SK-N-SH treated with all-trans-retinoic acid at 6 μM for 48 hours (cell line): ENCODE data around the gene ARHGAP33.

Experiments
- ATAC-seq: fragments of 200-7000 bp; cut with Tn5 transposase; 3 replicates; pipeline ENCODE4 v1.9.1; 2020; ENCODE audit warnings: mild to moderate bottlenecking, moderate library complexity
- ARNTL ChIP-seq: fragments of 450-650 bp; formaldehyde crosslinking; IDR thresholded peaks from 2 replicates; pipeline ENCODE4 v1.5.0; 2020; ENCODE audit warnings: low read depth, mild to moderate bottlenecking, moderate library complexity, borderline replicate concordance
- BACH2 ChIP-seq: fragments of 250-450 bp; sonication (Bioruptor Pico); IDR thresholded peaks from 2 replicates; pipeline ENCODE4 v1.9.0; 2021; ENCODE audit warnings: mild to moderate bottlenecking, borderline replicate concordance
- CSDC2 ChIP-seq: fragments of 250-450 bp; sonication (Bioruptor Pico); IDR thresholded peaks from 2 replicates; pipeline ENCODE4 v1.5.0; 2020; ENCODE audit warnings: mild to moderate bottlenecking, moderate library complexity
- ESRRG ChIP-seq: fragments of 250-450 bp; sonication (Bioruptor Pico); IDR thresholded peaks from 2 replicates; pipeline ENCODE4 v1.6.1; 2021; ENCODE audit warnings: mild to moderate bottlenecking
- GLIS3 ChIP-seq: fragments of 250-450 bp; sonication (Bioruptor Pico); IDR thresholded peaks from 2 replicates; pipeline ENCODE4 v1.5.0; 2020; ENCODE audit warnings: mild to moderate bottlenecking, moderate library complexity
- ISL1 ChIP-seq: fragments of 250-450 bp; sonication (Bioruptor Pico); IDR thresholded peaks from 2 replicates; pipeline ENCODE4 v2.1.2; 2022; ENCODE audit warnings: mild to moderate bottlenecking, moderate library complexity
- OSR1 ChIP-seq: fragments of 250-450 bp; sonication (Bioruptor Pico); IDR thresholded peaks from 2 replicates; pipeline ENCODE4 v1.8.0; 2022; ENCODE audit warnings: moderate library complexity, mild to moderate bottlenecking, inconsistent platforms
- PPARA ChIP-seq: fragments of 250-450 bp; sonication (Bioruptor Pico); IDR thresholded peaks from 2 replicates; pipeline ENCODE4 v1.5.0; 2020; ENCODE audit warnings: mild to moderate bottlenecking, borderline replicate concordance
- RARB ChIP-seq: fragments of 250-450 bp; sonication (Bioruptor Pico); IDR thresholded peaks from 2 replicates; pipeline ENCODE4 v1.8.0; 2021; ENCODE audit warnings: mild to moderate bottlenecking, moderate library complexity
- SNAI2 ChIP-seq: fragments of 250-450 bp; sonication (Bioruptor Pico); IDR thresholded peaks from 2 replicates; pipeline ENCODE4 v1.5.0; 2020; ENCODE audit warnings: mild to moderate bottlenecking, moderate library complexity
- TCF4 ChIP-seq: fragments of 250-450 bp; sonication (Bioruptor Pico); IDR thresholded peaks from 2 replicates; pipeline ENCODE4 v1.8.0; 2021; ENCODE audit warnings: mild to moderate bottlenecking, moderate library complexity, borderline replicate concordance
- ZC3H10 ChIP-seq: fragments of 250-450 bp; sonication (Bioruptor Pico); IDR thresholded peaks from 2 replicates; pipeline ENCODE4 v1.5.1; 2021; ENCODE audit warnings: mild to moderate bottlenecking, moderate library complexity
- ZFP3 ChIP-seq: fragments of 250-450 bp; sonication (Bioruptor Pico); IDR thresholded peaks from 2 replicates; pipeline ENCODE4 v1.5.0; 2020; ENCODE audit warnings: mild to moderate bottlenecking, moderate library complexity
- ZFP30 ChIP-seq: fragments of 450-650 bp; formaldehyde crosslinking; IDR thresholded peaks from 2 replicates; pipeline ENCODE4 v1.5.0; 2022; ENCODE audit warnings: mild to moderate bottlenecking, moderate library complexity
- ZNF565 ChIP-seq: fragments of 450-650 bp; formaldehyde crosslinking; conservative IDR thresholded peaks from 2 replicates; pipeline ENCODE4 v1.5.0; 2020; ENCODE audit warnings: low read depth, mild to moderate bottlenecking, moderate library complexity
- ZNF70 ChIP-seq: fragments of 450-650 bp; formaldehyde crosslinking; IDR thresholded peaks from 2 replicates; pipeline ENCODE4 v1.5.0; 2020; ENCODE audit warnings: mild to moderate bottlenecking, moderate library complexity
- ZNF8 ChIP-seq: fragments of 450-650 bp; formaldehyde crosslinking; IDR thresholded peaks from 2 replicates; pipeline ENCODE4 v1.5.0; 2020; ENCODE audit warnings: mild to moderate bottlenecking, moderate library complexity
- TF ChIP-seq, protein P1 (sequence below): fragments of 250-450 bp; sonication (Bioruptor Pico); IDR thresholded peaks from 2 replicates; pipeline ENCODE4 v1.8.0; 2021; ENCODE audit warnings: low read depth, mild to moderate bottlenecking, moderate library complexity, borderline replicate concordance
- TF ChIP-seq, protein P2 (sequence below): fragments of 250-450 bp; sonication (Bioruptor Pico); IDR thresholded peaks from 2 replicates; pipeline ENCODE4 v1.5.1; 2020; ENCODE audit warnings: low read depth, mild to moderate bottlenecking, moderate library complexity
- TF ChIP-seq, protein P3 (sequence below): fragments of 250-450 bp; sonication (Bioruptor Pico); IDR thresholded peaks from 2 replicates; pipeline ENCODE4 v1.8.0; 2020; ENCODE audit warnings: mild to moderate bottlenecking, moderate library complexity, borderline replicate concordance
- TF ChIP-seq, protein P4 (sequence below): fragments of 250-450 bp; sonication (Bioruptor Pico); IDR thresholded peaks from 2 replicates; pipeline ENCODE4 v1.5.1; 2021; ENCODE audit warnings: mild to moderate bottlenecking, moderate library complexity
- TF ChIP-seq, protein P5 (sequence below): fragments of 250-450 bp; sonication (Bioruptor Pico); IDR thresholded peaks from 2 replicates; pipeline ENCODE4 v1.5.0; 2020; ENCODE audit warnings: mild to moderate bottlenecking, moderate library complexity

The ARHGAP33 gene

DNA sequence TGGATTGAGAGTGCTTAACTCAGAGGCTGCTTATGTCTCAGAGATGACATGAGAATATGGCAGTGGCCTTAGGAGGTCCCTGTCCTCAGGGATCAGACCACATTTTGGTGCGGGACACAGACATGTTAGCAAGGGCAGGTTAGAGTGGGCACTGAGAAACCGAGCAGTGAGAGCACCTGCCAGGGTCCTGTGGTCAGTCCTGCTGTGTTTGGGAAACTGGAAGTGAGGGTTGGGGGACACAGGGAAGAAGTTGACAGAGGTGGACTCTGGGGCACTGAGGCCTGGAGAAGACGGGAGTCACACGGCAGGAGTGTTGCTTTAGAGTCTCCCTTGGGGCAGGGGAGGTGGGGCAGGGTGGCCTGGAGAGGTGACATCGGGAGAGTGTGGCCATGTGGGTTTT is 40.5 kb upstream of the ARHGAP33 start (continued):
- TF ChIP-seq, protein P1, sequence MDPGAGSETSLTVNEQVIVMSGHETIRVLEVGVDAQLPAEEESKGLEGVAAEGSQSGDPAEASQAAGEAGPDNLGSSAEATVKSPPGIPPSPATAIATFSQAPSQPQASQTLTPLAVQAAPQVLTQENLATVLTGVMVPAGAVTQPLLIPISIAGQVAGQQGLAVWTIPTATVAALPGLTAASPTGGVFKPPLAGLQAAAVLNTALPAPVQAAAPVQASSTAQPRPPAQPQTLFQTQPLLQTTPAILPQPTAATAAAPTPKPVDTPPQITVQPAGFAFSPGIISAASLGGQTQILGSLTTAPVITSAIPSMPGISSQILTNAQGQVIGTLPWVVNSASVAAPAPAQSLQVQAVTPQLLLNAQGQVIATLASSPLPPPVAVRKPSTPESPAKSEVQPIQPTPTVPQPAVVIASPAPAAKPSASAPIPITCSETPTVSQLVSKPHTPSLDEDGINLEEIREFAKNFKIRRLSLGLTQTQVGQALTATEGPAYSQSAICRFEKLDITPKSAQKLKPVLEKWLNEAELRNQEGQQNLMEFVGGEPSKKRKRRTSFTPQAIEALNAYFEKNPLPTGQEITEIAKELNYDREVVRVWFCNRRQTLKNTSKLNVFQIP (CRISPR knock-in tag), result no peak
- TF ChIP-seq SNAI2 (no peak), ARNTL (no peak), ZNF8 (no peak), OSR1 (no peak), ZNF70 (CRISPR knock-in tag) (no peak), CSDC2 (CRISPR knock-in tag) (no peak), ZC3H10 (CRISPR knock-in tag) (no peak), ZNF565 (CRISPR knock-in tag) (no peak), ESRRG (CRISPR knock-in tag) (no peak)
- TF ChIP-seq, protein P2, sequence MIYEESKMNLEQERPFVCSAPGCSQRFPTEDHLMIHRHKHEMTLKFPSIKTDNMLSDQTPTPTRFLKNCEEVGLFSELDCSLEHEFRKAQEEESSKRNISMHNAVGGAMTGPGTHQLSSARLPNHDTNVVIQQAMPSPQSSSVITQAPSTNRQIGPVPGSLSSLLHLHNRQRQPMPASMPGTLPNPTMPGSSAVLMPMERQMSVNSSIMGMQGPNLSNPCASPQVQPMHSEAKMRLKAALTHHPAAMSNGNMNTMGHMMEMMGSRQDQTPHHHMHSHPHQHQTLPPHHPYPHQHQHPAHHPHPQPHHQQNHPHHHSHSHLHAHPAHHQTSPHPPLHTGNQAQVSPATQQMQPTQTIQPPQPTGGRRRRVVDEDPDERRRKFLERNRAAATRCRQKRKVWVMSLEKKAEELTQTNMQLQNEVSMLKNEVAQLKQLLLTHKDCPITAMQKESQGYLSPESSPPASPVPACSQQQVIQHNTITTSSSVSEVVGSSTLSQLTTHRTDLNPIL (CRISPR knock-in tag), result no peak
- TF ChIP-seq, protein P3, sequence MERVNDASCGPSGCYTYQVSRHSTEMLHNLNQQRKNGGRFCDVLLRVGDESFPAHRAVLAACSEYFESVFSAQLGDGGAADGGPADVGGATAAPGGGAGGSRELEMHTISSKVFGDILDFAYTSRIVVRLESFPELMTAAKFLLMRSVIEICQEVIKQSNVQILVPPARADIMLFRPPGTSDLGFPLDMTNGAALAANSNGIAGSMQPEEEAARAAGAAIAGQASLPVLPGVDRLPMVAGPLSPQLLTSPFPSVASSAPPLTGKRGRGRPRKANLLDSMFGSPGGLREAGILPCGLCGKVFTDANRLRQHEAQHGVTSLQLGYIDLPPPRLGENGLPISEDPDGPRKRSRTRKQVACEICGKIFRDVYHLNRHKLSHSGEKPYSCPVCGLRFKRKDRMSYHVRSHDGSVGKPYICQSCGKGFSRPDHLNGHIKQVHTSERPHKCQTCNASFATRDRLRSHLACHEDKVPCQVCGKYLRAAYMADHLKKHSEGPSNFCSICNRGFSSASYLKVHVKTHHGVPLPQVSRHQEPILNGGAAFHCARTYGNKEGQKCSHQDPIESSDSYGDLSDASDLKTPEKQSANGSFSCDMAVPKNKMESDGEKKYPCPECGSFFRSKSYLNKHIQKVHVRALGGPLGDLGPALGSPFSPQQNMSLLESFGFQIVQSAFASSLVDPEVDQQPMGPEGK, result no peak

DNA sequence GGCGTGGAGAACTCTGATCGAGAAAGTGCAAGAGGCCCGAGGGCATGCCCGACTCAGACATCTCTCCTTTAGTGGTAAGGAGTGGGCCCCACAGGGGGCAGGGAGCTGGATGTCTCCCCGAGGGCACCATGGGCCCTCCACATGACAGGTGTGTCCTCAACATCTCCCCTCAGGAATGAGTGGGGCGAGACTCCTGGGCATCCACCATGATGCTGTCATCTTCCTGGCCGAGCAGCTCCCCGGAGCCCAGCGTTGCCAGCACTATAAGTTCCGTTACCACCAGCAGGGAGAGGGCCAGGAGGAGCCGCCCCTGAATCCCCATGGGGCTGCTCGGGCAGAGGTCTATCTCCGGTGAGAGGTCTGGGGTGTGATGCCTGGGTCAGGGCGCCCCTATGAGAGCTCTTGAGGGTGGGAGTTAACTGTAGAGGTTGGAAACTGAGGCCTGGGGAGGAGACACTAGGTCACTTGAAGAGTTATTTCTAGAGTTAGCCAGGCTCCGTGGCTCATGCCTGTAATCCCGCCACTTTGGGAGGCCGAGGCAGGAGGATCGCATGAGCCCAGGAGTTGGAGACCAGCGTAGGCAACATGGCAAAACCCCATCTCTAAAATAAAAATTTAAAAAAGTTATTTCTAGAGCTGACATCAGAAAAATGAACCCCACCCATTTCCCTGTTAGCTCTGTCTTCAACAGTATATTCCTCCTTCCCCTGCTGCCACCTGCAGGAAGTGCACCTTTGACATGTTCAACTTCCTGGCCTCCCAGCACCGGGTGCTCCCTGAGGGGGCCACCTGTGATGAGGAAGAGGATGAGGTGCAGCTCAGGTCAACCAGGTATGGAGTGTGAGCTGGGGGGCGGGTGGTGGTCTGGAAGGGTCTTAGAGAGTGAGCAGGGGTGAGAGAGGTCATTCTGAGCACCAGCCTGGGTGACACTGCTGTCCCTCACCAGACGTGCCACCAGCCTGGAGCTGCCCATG is 38.2 kb upstream of the ARHGAP33 start:
- ATAC-seq, result no peak
- TF ChIP-seq RARB (no peak), ZNF70 (CRISPR knock-in tag) (no peak), OSR1 (no peak), ARNTL (no peak), ZNF8 (no peak), PPARA (CRISPR knock-in tag) (no peak), ISL1 (CRISPR knock-in tag) (no peak), ZFP30 (CRISPR knock-in tag) (no peak), GLIS3 (CRISPR knock-in tag) (no peak), SNAI2 (no peak), ZFP3 (CRISPR knock-in tag) (no peak), CSDC2 (CRISPR knock-in tag) (no peak), BACH2 (CRISPR knock-in tag) (no peak), ZC3H10 (CRISPR knock-in tag) (no peak), TCF4 (CRISPR knock-in tag) (no peak), ZNF565 (CRISPR knock-in tag) (no peak)
- TF ChIP-seq, protein P2 (CRISPR knock-in tag), result no peak
- TF ChIP-seq, protein P3, result no peak
- TF ChIP-seq, protein P4, sequence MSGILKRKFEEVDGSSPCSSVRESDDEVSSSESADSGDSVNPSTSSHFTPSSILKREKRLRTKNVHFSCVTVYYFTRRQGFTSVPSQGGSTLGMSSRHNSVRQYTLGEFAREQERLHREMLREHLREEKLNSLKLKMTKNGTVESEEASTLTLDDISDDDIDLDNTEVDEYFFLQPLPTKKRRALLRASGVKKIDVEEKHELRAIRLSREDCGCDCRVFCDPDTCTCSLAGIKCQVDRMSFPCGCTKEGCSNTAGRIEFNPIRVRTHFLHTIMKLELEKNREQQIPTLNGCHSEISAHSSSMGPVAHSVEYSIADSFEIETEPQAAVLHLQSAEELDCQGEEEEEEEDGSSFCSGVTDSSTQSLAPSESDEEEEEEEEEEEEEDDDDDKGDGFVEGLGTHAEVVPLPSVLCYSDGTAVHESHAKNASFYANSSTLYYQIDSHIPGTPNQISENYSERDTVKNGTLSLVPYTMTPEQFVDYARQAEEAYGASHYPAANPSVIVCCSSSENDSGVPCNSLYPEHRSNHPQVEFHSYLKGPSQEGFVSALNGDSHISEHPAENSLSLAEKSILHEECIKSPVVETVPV (CRISPR knock-in tag), result no peak
- TF ChIP-seq, protein P5, sequence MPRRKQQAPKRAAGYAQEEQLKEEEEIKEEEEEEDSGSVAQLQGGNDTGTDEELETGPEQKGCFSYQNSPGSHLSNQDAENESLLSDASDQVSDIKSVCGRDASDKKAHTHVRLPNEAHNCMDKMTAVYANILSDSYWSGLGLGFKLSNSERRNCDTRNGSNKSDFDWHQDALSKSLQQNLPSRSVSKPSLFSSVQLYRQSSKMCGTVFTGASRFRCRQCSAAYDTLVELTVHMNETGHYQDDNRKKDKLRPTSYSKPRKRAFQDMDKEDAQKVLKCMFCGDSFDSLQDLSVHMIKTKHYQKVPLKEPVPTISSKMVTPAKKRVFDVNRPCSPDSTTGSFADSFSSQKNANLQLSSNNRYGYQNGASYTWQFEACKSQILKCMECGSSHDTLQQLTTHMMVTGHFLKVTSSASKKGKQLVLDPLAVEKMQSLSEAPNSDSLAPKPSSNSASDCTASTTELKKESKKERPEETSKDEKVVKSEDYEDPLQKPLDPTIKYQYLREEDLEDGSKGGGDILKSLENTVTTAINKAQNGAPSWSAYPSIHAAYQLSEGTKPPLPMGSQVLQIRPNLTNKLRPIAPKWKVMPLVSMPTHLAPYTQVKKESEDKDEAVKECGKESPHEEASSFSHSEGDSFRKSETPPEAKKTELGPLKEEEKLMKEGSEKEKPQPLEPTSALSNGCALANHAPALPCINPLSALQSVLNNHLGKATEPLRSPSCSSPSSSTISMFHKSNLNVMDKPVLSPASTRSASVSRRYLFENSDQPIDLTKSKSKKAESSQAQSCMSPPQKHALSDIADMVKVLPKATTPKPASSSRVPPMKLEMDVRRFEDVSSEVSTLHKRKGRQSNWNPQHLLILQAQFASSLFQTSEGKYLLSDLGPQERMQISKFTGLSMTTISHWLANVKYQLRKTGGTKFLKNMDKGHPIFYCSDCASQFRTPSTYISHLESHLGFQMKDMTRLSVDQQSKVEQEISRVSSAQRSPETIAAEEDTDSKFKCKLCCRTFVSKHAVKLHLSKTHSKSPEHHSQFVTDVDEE (CRISPR knock-in tag), result no peak
- TF ChIP-seq, all 23 proteins: peak for 0
